B cell (primary cell): ENCODE data around the gene AUTS2.

Experiments used
- CTCF ChIP-seq: fragments of 200-600 bp; IDR thresholded peaks from one replicate; pipeline ENCODE4 v1.8.0; 2022; ENCODE audit warnings: antibody characterized with exemption, mild to moderate bottlenecking
- EZH2 ChIP-seq: IDR thresholded peaks from 2 replicates; pipeline ENCODE4 v1.6.1; 2012; ENCODE audit warnings: borderline replicate concordance, low read depth, mild to moderate bottlenecking, moderate library complexity, low read length; ENCODE audit not compliant: insufficient read depth, poor library complexity, severe bottlenecking

- TF ChIP-seq CTCF (no peak), EZH2 (no peak)
These were observed 803.8 kb downstream of the AUTS2 start for GRCh38 chr7:70402069-70402468.
